ENCODE measurements around the gene THBS4. TPM values are rescaled to one million over a fixed set of nuclear protein-coding genes. Genes with fewer than 3 reads are reported as not detected.

Gene THBS4
- total and polyA plus RNA-seq, 9 of the 15 experiments (the other 6 are each of a cell fraction or from before 2014, with no cell fraction given): 0.07 to 0.08 TPM; not detected in 7

DNA sequence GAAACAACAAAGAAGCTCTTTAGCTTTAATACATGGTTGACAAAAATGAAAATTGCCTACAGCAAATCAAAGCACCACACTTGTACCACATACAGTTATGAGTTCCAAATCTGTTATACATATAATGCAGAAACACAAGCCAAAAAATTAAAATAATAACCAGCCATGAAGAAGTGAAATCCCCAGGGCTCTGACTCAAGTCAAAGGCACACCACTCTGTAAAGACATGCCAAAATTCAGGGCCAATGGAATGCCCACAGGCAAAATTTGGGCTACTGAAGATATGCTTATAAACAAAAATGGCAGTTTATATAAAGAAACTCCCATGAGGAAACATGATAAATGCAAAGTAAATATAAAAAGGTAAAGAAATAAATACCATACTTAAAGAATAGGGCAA, 29.0 kb downstream of the THBS4 start:
- POLR2A ChIA-PET: no interaction called here
- BruUV-seq (replicated peaks): no TSS peak
- Histone ChIP-seq H3K36me3 (ENCODE audit: control insufficient read depth, insufficient read depth, low read length) (no peaks in the 10 kb centered on the region), H3K4me2 (ENCODE audit: insufficient read depth, low read length) (no peak overlapping the region), H3K27me3 (ENCODE audit: control insufficient read depth in 2 of 2, insufficient read depth in 2 of 2, low read length in 2 of 2) (peaks cover 22 to 48% of the 10 kb centered on the region in 2 experiments), H3K9ac (ENCODE audit: insufficient read depth in 1 of 2, low read depth in 2 of 2, low read length in 2 of 2) (no peak overlapping the region), H3K4me3 (no peak overlapping the region), H3K27ac (ENCODE audit: extremely low read depth, low read depth, low read length) (no peak overlapping the region), H3K9me3 (replicated peaks; ENCODE audit: control insufficient read depth, insufficient read depth, low read depth, low read length) (no peaks in the 10 kb centered on the region), H3K4me1 (replicated peaks in 1 of 2; ENCODE audit: control insufficient read depth in 2 of 2, insufficient read depth in 2 of 2, low read length in 2 of 2) (no peaks in the 10 kb centered on the region), H2AFZ (ENCODE audit: low read depth, low read length) (no peak overlapping the region), H3K79me2 (ENCODE audit: control insufficient read depth, insufficient read depth, low read length) (no peaks in the 10 kb centered on the region), H3K9me1 (ENCODE audit: control insufficient read depth, insufficient read depth, low read length) (no peaks in the 10 kb centered on the region), H4K20me1 (replicated peaks; ENCODE audit: control insufficient read depth, insufficient read depth, low read length) (no peaks in the 10 kb centered on the region)
- CTCF ChIA-PET (ENCODE audit: low intra/inter-chr PET ratio): interaction anchor here (1.2 kb wide), 1 partner anchor 19 kb away, joined by 5 read pairs; no protein-coding TSS in a partner anchor
- FAIRE-seq (no peak), DNase-seq (ENCODE audit: extremely low read depth in 1 of 4, low spot score in 3 of 4) (no peak), ATAC-seq (no peak)
- in situ Hi-C loops (cut with MboI) (no loop called here), intact Hi-C loops (cut with micrococcal nuclease) (no loop called here)
- TF ChIP-seq, protein P1, sequence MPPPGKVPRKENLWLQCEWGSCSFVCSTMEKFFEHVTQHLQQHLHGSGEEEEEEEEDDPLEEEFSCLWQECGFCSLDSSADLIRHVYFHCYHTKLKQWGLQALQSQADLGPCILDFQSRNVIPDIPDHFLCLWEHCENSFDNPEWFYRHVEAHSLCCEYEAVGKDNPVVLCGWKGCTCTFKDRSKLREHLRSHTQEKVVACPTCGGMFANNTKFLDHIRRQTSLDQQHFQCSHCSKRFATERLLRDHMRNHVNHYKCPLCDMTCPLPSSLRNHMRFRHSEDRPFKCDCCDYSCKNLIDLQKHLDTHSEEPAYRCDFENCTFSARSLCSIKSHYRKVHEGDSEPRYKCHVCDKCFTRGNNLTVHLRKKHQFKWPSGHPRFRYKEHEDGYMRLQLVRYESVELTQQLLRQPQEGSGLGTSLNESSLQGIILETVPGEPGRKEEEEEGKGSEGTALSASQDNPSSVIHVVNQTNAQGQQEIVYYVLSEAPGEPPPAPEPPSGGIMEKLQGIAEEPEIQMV (tag; conservative IDR thresholded peaks at IDR 0.05; ENCODE audit: low read depth): no peak
- TF ChIP-seq, protein P2, sequence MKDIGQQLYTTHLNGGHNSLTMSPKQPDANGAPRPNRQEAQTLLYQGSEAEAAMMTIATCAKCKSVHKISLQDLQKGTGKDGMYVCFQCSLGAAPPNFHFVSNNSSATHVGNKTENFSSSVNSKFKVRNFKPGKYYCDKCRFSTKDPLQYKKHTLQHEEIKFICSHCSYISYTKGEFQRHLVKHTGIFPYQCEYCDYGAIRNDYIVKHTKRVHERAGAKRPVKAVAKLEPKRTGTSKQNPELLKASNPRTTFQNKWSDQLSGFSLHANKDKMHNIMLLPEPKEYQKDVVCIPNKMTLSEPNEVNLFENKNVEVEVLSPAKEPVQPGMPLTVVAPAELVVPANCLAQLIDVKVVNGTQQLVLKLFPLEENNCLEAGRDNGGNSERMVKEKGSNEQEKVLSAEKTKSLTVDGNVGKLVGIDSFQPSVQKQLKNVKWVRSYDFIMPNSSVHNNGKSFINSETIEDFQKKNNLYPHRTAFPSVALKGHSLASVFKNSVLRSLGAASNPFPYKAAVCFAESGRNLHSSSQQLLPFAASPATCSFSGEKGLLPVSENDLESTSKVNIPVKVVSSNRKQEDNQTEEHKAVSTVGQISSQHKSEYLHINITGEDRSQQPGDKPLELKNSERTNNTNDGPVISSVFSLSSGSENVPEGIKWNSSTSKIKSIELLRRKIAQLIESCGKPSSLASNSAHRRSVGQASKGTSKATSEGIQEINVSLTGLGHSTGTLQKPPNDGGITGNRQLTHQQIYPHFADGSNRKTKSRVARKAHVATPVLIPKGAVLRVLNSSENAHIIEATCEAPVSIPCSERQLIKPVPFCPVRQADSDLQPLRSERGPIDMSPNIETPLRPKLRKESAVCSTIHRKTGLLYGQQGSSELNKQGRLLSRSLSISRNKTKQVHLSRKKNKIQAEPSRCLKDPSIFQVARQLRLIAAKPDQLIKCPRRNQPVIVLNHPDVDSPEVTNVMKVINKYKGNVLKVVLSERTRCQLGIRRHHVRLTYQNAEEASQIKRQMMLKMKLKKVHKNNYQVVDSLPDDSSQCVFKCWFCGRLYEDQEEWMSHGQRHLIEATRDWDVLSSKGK (CRISPR knock-in tag; IDR thresholded peaks at IDR 0.05): no peak
- TF ChIP-seq, protein P3, sequence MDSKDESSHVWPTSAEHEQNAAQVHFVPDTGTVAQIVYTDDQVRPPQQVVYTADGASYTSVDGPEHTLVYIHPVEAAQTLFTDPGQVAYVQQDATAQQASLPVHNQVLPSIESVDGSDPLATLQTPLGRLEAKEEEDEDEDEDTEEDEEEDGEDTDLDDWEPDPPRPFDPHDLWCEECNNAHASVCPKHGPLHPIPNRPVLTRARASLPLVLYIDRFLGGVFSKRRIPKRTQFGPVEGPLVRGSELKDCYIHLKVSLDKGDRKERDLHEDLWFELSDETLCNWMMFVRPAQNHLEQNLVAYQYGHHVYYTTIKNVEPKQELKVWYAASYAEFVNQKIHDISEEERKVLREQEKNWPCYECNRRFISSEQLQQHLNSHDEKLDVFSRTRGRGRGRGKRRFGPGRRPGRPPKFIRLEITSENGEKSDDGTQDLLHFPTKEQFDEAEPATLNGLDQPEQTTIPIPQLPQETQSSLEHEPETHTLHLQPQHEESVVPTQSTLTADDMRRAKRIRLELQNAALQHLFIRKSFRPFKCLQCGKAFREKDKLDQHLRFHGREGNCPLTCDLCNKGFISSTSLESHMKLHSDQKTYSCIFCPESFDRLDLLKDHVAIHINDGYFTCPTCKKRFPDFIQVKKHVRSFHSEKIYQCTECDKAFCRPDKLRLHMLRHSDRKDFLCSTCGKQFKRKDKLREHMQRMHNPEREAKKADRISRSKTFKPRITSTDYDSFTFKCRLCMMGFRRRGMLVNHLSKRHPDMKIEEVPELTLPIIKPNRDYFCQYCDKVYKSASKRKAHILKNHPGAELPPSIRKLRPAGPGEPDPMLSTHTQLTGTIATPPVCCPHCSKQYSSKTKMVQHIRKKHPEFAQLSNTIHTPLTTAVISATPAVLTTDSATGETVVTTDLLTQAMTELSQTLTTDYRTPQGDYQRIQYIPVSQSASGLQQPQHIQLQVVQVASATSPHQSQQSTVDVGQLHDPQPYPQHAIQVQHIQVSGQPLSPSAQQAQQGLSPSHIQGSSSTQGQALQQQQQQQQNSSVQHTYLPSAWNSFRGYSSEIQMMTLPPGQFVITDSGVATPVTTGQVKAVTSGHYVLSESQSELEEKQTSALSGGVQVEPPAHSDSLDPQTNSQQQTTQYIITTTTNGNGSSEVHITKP (IDR thresholded peaks at IDR 0.05; ENCODE audit: partially characterized antibody): no peak
- TF ChIP-seq, protein P4, sequence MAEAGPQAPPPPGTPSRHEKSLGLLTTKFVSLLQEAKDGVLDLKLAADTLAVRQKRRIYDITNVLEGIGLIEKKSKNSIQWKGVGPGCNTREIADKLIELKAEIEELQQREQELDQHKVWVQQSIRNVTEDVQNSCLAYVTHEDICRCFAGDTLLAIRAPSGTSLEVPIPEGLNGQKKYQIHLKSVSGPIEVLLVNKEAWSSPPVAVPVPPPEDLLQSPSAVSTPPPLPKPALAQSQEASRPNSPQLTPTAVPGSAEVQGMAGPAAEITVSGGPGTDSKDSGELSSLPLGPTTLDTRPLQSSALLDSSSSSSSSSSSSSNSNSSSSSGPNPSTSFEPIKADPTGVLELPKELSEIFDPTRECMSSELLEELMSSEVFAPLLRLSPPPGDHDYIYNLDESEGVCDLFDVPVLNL (CRISPR knock-in tag; IDR thresholded peaks at IDR 0.05; ENCODE audit: low read depth): no peak
- TF ChIP-seq ZNF655 (CRISPR knock-in tag; IDR thresholded peaks at IDR 0.05) (no peak), RBM22 (IDR thresholded peaks at IDR 0.05; ENCODE audit: low read depth, low read length, poor library complexity, severe bottlenecking) (no peak), XRCC5 (IDR thresholded peaks at IDR 0.05; ENCODE audit: low read depth, low read length) (no peak), DACH1 (IDR thresholded peaks at IDR 0.05; ENCODE audit: partially characterized antibody) (no peak)
